HG02943 (cell line): Measurements from ENCODE around the gene OR4C11.

Experiments
- ATAC-seq: cut with Tn5 transposase; IDR thresholded peaks from one replicate; pipeline ENCODE4 v1.9.1; 2021; ENCODE audit warnings: mild to moderate bottlenecking, low read depth, moderate library complexity; ENCODE audit not compliant: unreplicated experiment

The OR4C11 gene, protein sequence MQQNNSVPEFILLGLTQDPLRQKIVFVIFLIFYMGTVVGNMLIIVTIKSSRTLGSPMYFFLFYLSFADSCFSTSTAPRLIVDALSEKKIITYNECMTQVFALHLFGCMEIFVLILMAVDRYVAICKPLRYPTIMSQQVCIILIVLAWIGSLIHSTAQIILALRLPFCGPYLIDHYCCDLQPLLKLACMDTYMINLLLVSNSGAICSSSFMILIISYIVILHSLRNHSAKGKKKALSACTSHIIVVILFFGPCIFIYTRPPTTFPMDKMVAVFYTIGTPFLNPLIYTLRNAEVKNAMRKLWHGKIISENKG

DNA sequence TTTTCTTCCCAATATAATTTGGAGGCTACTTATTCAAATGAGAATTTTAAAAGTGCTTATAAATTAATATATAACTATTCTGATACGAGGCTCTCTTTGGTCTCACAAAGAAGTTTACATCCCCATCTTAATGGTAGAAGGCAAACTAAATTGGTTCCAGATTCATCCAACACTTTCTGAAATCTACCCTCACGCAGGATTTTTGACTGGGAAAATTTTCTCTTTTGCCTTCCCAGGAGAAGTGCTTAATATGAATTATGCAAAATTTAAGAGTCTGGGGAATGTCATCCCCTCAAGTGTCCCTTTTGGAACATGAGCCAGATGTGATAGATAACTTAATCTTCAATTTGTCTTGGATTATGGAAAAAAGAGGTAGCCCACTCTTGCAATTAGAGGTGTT lies at the start of gene OR4C11:
TSS of gene OR4C11 (minus strand) at position 101 of the 400 bp plus-strand sequence. CDS start 3,272 bp downstream, outside the sequence.
- no peak for ATAC-seq

DNA sequence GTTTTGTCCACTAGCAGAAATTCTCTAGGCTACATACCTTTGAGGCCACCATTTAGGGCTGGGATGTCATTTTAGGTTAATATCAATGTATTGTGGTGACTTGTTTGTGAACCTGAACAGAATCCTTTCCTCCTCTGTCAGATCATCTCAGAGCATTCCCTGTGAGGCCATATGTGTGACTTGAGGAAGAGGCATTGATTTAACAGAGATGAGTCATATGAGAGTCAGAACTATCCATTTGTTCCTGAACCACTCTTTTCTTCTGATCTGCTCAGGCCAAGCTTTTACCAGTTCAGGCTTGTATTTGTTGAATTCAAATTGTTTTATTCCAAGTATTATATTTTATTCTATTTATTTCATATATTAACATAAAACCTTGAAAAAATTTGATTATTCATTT lies 47.7 kb upstream of the OR4C11 start:
- no peak for ATAC-seq

DNA sequence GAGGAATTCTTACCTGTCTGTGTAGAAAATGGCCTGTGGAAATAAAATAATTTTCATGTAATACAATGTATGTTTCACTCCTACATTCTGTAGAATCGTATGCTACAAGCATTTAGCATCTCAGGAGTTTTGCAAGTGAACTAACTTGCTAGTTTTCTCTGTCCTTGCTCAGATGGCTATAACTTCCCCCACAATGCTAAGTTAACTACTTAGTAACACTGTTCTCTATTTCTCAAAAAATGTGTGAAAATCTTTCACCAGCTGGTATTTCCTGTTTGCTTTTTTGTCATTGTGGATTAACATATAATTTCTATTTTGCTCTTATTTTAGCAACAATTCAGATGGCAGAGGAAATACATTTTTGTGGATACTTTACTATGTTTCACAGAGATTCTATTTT lies 45.1 kb upstream of the OR4C11 start:
- ATAC-seq = no peak

DNA sequence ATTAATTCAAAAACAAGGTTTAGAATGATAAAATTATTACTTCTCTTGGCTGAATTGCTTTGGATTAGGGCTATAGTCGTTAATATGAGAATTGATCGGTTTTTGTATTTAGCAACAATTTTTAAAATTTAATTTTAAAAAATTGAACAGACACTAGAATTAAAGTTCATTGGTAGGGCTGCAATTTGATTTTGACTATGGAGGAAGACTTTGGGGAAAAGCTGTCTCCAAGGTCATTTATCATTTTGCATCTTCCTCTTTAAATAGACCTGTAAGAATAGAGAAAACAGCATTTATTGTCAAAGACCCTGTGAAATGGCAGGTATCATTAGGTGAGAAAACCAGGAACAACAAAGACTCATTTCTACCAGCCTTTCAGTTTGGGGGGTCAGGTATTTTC lies 40.6 kb upstream of the OR4C11 start, which contains the start of gene OR4S2:
TSS of gene OR4S2 (plus strand) at position 301 of the 400 bp plus-strand sequence. CDS start 2,577 bp downstream, outside the sequence.
- no peak for ATAC-seq

DNA sequence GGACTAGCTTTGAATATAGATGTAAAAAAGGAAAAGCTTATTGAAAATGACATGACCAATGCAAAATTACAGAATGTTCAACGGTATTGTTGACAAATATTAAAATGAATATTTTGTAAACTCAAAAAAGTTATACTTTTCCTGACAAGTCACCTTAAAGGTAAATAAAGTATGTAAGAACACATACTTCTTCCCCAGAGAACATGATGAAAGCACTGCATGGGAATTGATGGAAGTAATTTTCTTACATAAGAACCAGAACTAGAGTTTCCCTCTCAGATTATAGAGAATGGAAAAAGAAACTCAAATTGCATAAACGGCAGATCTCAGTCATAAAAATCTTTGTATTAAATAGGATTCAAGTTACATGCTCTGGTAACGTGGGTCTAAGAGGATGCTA lies 27.4 kb upstream of the OR4C11 start, which contains the start of gene OR4P4:
TSS of gene OR4P4 (plus strand) at position 301 of the 400 bp plus-strand sequence.
- no peak for ATAC-seq

DNA sequence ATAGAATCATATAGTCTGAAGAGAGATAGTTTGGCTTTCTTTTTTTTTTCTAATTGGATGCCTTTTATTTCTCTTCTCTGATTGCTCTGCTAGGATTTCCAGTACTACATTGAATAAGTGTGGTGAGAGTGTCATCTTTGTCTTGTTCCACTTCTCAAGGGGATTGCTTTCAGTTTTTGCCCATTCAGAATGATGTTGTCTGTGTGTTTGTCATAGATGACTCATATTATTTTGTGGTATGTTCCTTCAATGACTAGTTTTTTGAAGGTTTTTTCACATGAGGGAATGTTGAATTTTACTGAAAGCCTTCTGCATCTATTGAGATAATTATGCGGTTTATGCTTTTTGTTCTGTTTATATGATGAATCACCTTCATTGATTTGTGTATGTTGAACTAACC lies 17.1 kb upstream of the OR4C11 start:
- no peak for ATAC-seq

DNA sequence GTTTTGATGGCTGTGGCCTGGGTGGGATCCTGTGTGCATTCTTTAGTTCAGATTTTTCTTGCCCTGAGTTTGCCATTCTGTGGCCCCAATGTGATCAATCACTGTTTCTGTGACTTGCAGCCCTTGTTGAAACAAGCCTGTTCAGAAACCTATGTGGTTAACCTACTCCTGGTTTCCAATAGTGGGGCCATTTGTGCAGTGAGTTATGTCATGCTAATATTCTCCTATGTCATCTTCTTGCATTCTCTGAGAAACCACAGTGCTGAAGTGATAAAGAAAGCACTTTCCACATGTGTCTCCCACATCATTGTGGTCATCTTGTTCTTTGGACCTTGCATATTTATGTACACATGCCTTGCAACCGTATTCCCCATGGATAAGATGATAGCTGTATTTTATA lies 34.9 kb downstream of the OR4C11 start:
- no peak for ATAC-seq

DNA sequence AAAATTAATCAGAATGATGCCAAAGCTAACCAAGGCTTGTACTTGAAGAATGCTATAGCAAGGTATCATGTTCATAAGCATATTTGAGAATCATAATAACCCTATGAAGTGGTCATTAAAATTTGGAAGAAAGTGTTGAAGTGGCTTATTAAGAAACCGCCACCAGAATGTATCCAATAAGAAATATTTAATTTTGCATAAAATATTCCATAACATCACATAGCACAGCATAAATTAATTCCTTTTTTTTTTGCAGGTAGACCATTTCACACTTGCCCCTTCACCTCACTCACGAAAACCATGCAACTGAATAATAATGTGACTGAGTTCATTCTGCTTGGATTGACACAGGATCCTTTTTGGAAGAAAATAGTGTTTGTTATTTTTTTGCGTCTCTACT lies 35.6 kb downstream of the OR4C11 start, which contains the start of gene OR4C16:
TSS of gene OR4C16 (plus strand) at position 301 of the 400 bp plus-strand sequence. CDS start at position 301, 0 bp downstream.
- no peak for ATAC-seq

DNA sequence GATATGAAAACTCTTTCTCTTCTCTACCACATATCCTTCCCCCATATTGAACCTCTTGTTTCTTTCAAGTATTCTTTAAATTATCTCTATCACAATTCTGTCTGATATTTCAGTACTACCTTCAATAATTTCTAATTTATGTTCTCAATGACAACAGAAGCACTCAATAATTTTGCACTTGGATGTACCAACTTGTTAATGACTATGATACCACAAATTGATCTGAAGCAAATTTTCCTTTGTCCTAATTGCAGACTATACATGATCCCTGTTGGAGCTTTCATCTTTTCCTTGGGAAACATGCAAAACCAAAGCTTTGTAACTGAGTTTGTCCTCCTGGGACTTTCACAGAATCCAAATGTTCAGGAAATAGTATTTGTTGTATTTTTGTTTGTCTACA lies 53.3 kb downstream of the OR4C11 start, which contains the start of gene OR4C15:
TSS of gene OR4C15 (plus strand) at position 301 of the 400 bp plus-strand sequence. CDS start at position 301, 0 bp downstream.
- no peak for ATAC-seq
